CD1c-positive myeloid dendritic cell (primary cell): ENCODE data around the gene OR2M7.
"Not testable (repeated sequence)": the region's sequence is repeated elsewhere in the genome, so short reads cannot be mapped to it uniquely, and the experiment has no call there.

Experiments
- DNase-seq: peaks from one replicate; pipeline ENCODE4 v3.0.0-alpha.2; 2016; ENCODE audit errors: extremely low spot score

OR2M7 gene, protein sequence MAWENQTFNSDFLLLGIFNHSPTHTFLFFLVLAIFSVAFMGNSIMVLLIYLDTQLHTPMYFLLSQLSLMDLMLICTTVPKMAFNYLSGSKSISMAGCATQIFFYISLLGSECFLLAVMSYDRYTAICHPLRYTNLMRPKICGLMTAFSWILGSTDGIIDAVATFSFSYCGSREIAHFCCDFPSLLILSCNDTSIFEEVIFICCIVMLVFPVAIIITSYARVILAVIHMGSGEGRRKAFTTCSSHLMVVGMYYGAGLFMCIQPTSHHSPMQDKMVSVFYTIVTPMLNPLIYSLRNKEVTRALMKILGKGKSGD

DNA sequence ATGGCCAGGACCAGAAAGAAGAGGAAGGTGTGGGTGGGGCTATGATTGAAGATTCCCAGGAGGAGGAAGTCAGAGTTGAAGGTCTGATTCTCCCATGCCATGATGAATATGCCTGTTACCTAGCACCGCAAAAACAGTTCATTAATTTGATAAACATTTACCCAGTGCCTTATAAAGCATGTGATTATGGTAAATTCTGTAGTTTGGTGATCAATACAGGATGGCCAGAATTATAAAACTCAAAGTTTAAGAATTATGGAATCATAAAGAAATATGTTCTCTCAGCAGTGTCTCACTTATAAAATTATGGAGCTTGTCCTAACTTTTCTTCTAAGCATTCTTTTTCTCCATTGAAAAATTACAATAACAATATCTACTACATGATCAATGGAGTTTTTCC, at the start of gene OR2M7:
OR2M7 (minus strand) TSS at position 101 of the 400 bp plus-strand sequence; CDS start at position 101, 0 bp downstream.
- DNase-seq = no peak

DNA sequence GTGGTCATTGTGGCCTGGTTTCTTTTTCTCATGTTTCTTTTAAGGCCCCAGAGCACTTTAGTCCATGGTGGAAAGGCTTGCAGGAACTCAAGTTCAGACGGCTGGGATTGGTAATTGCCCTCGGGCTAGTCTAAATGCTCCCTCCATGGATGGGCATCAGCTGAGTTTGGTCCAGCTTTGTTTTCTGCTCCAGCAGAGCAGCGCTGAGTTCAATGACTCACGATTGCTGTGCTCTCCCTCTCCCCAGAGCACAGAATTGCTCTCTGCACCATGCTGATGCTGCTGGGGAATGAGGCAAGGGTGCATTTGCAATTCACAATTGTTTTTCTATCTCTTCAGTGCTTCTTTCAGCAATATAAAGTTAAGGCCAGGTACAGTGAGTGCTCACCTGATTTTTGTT, 49.4 kb upstream of the OR2M7 start:
- DNase-seq = no peak

DNA sequence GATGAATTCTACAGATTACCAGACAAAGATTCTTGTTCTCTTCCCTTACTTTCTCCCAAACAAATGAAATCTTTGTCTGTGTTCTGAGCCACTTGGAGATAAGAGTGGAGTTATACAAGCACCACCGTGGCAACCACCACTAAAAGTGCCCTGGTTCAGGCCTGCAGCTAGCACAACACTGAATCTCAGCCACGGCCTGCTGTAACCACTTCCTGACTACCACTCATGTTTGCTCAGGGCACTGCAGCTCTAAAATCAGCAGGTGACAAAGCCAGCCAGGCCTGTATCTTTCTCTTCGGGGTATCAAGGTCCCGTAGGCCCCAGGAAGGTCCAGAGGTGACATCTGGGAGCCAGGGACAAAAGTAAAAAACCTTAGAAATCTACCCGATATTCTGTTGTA, 48.0 kb upstream of the OR2M7 start:
- DNase-seq = no peak

DNA sequence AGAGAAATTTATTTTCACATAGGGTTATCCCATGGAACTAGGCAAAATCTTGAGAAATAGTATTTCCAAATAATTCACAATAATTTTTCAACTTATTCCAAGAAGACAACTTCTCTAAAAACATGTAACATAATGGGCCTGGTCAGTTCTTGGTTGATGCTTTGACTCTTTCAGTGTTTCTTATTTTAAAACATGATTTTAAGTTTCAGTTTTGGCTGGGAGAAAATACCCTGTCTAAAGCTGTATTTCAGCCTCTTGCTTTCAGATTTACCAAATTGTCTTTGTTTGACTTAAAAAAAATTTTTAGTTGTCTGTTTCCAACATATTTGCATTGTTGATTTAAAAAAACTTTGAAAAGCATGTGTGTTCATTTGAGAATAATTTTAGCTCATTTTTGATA, 42.2 kb upstream of the OR2M7 start:
- DNase-seq = no peak

DNA sequence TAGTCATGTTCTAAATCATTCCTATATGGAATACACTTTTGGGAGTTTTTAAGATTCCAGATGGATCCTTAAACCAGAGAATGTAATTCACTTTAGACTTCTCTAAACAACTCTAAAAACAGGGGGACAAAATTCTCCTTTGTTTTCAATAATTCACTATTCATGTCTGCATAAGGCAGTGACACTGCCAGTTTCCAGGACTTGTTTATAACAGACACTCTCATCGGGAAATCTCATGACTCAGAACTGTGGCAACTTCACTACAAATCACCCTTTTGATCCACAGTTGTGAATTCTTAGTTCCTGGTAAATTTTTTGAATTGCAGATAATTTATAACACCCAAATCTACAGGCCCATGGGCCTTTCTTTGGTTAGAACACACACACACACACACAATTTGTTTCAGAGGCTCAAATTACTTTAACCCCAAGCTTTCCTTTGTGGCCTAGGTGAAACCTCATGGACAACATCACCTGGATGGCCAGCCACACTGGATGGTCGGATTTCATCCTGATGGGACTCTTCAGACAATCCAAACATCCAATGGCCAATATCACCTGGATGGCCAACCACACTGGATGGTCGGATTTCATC, 36.9 kb upstream of the OR2M7 start, which contains the start of gene OR2T4:
OR2T4 (plus strand) TSS at position 545 of the 595 bp plus-strand sequence; CDS start at position 545, 0 bp downstream.
- no peak for DNase-seq

DNA sequence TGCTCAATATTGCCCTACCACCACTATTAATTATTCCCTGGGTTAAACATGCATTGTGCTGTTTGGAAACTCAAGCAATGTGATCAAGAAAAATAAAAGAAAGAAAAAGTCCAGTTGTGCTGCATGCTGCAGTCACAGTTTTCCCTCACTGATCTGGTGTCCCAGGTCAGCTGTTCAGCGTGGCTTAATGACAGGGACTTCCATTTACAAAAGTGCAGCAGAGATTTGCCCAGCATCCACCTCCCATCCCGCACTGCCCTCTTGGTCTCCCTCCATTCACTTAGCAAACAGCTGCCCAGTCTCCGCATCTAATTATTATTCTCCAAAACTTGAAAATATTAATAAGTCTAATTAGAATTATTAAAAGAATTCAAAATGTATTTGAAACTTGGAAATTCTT, 35.0 kb upstream of the OR2M7 start:
- no peak for DNase-seq

DNA sequence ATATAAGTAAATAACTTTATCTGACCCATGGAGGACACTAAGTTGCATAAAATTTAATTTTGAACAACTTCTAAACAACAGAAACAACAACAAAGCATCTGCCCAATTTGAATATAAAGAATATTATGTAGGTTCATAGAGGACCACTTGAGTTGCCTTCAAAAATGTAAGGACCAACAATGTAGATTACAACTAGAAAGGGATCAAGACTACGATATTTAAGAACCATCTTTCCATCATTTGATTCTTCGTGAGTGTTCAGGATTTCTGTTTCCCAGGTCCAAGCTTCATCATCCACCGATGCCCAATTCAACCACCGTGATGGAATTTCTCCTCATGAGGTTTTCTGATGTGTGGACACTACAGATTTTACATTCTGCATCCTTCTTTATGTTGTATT, 24.1 kb upstream of the OR2M7 start, which contains the start of gene OR14C36:
OR14C36 (plus strand) TSS at position 301 of the 400 bp plus-strand sequence; CDS start at position 301, 0 bp downstream.
- no peak for DNase-seq

DNA sequence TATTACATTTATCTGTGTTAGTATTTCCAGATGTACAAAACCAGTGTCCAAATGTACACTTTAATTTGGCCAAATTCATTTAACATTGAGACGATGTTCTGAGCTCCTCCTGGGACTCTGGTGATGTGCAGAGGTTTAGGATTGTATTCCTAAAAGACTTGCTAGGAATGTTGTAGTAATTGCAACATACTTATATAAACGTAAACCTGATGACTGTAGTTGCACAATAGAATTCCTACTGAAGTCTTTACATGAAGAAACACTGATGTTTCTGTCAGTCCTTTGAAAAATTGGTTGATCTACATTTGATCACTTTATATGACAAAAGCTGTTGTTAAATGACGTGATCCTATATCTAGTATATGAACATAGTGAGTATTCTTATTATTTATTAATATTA, 19.1 kb upstream of the OR2M7 start:
- no peak for DNase-seq

DNA sequence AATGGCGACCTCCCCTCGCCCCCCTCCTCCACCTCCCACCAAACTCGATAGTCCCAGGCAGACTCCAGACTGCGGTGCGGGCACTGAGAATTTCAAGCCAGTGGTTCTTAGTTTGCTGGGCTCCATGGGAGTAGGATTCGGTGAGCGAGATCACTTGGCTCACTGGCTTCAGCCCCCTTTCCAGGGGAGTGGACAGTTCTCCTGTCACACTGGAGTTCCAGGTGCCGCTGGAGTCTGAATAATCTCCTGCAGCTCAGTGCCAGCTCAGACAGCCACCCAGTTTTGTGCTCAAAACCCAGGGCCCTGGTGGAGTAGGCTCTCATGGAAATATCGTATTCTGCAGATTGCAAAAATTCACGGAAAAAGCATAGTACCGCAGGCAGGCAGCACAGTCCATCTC, 7.6 kb downstream of the OR2M7 start:
- DNase-seq = no peak

DNA sequence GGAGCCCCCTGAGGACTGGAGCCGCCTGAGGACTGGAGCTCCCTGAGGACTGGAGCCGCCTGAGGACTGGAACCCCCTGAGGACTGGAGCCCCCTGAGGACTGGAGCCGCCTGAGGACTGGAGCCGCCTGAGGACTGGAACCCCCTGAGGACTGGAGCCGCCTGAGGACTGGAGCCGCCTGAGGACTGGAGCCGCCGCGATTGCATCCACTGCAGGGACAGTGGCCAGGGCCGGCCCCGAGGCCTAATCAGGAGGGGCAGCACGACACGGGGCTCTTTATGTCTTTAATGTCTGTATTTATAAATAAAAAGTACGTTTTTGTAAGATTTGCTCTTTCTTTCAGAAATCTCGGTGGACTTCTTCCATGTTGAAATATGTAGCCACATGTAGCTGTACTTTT, 17.6 kb downstream of the OR2M7 start:
- DNase-seq = not testable (repeated sequence)

DNA sequence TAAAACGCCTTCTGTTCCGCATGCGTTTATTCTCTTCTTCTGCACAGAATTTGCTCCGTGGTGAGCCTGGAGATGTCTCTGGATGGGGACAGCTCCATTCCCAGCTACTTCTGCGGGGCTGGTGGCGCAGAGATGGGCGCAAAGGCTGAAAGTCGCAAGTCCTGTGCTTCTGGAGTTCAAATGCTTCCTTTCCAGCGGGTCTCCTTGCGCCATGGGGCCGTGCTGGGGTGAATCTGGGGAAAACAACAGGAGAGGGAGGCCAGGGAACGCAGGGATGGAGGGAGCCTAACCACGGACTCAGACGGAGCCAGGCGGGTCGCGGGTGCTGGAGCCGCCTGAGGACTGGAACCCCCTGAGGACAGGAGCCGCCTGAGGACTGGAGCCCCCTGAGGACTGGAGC, 18.3 kb downstream of the OR2M7 start:
- no peak for DNase-seq

DNA sequence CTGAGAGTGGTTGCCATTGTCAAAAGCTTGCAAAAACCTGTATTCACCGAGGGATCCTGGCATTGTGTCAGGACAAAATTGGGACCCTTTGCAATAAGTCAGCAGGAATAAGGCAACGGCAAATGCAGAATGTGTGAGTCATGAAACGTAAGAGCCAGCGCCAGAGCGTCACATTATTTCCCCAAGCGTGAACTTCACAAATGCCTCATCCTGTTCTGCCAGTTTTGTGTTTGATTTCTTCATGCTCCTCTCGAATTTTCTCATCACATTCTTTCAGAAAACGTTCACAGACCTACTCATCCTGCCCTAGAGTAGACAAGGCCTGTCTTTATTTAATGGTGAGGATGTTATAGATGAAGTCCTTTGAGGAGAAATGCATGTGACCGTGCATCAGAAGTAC, 18.7 kb downstream of the OR2M7 start:
- not testable (repeated sequence) for DNase-seq

DNA sequence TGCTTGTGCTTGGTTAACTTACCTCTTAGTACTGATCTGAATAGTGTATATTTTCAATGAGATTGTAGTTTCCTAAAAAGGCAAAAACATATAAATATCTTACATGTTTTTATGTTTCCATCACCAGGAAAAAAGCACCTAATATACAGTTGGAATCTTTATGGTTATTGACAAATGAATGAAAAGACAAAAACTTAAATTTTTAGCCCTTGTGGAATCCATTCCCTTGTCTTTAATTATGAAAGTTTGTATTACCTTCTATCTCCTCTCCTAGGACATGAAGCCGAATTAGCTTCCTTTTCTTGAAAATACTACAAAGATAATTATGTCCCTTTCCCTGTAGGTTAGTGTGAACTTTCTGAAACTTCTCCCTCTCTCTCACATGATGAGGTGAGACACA, 21.0 kb downstream of the OR2M7 start, which contains the start of gene OR2T12:
OR2T12 (minus strand) TSS at position 101 of the 400 bp plus-strand sequence. CDS start 7,846 bp downstream, outside the sequence.
- DNase-seq = no peak

DNA sequence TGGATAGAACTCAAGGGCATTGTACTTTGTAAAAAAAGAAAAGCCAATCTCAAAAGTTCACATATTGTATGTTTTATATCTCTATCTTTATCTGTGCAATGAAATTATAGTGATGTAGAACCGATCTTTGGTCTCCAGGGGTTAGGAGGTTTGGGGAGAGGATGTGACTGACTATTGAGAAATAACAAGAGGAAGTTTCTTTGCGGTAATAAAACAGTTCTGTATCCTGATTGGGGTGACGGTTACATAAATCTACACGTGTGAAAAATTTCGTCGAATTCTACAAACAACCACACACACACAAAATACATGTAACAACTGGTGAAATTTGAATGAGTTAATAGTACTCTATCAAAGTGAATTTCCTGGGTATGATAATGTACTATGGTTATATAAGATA, 36.0 kb downstream of the OR2M7 start:
- no peak for DNase-seq

DNA sequence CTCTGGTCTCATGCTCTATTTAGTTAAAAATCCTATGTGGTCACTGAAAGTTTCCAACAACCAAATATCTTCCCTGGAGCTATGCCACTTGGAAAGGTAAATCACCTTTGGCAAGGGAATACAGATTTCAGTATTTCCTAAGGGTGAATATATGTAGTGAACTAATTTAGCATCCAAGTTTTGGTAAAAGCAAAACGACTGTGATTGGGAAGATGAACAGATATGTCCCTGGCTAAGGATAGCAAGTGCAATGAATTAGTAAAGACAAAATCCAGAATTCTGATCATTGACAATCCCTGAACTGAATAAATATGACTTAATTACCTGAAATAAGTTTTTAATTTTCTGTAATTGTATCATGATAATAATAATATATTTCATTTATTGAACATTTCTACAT, 46.5 kb downstream of the OR2M7 start, which contains the start of gene OR2T33:
OR2T33 (minus strand) TSS at position 101 of the 400 bp plus-strand sequence. CDS start 4,162 bp downstream, outside the sequence.
- DNase-seq = no peak
